T-helper 2 cell (primary cell): ENCODE results near the gene HAUS1.
"Not testable (repeated sequence)": the region's sequence is repeated elsewhere in the genome, so short reads cannot be mapped to it uniquely, and the experiment has no call there.

ENCODE experiments used
- DNase-seq, 5 experiments: peaks; one replicate each; pipeline versions ENCODE4 v3.0.0 to v3.0.0-alpha.2; 2012 to 2022
- total RNA-seq, 2 donors: gene quantifications; one replicate each; lab custom pipeline; 2026; lab: John Stamatoyannopoulos, UW

Gene HAUS1, protein sequence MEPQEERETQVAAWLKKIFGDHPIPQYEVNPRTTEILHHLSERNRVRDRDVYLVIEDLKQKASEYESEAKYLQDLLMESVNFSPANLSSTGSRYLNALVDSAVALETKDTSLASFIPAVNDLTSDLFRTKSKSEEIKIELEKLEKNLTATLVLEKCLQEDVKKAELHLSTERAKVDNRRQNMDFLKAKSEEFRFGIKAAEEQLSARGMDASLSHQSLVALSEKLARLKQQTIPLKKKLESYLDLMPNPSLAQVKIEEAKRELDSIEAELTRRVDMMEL
- total RNA-seq = 9.0 to 15.4 reads per million in 2 donors

DNA sequence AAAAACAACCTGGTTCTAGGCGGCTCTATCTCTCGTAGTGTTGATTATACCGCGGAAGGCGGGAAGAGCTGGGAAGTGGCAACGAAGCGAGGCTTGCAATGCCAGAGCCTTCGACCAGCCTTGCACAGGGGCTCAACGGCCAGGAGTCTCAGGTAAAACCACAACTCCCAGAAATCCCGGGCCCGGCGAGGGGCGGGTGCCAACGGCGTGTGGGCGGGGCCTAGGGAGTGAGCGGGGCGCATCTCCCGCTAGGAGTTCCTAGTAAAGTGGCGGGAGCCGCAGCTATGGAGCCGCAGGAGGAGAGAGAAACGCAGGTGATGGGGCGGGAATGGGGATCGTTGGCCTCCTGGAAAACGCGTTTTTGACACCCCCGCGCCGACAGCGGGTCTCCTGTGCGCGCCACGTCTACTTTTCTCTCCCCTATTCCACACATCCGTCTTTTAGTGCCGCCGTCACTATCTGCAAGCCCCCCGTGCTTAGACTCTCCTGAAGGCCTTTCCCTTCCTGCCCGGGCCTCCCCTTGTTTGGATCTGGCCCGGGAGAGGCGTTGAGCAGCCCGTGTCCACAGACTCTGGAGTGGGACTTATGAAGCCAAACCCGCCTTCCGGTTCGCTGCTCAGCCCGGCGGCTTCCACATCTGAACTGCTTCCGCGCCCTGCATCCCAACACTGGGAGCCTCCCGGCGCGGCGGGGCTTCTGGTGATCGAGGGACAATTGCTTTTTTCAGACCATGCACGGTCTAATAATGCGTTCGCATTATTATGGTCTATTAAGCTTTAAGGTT lies at the start of gene HAUS1:
TSS of gene HAUS1 (plus strand) at position 258 of the 784 bp plus-strand sequence. CDS start at position 285, 27 bp downstream.
- DNase-seq = peak; percentile 67 to 79 (median 75)

DNA sequence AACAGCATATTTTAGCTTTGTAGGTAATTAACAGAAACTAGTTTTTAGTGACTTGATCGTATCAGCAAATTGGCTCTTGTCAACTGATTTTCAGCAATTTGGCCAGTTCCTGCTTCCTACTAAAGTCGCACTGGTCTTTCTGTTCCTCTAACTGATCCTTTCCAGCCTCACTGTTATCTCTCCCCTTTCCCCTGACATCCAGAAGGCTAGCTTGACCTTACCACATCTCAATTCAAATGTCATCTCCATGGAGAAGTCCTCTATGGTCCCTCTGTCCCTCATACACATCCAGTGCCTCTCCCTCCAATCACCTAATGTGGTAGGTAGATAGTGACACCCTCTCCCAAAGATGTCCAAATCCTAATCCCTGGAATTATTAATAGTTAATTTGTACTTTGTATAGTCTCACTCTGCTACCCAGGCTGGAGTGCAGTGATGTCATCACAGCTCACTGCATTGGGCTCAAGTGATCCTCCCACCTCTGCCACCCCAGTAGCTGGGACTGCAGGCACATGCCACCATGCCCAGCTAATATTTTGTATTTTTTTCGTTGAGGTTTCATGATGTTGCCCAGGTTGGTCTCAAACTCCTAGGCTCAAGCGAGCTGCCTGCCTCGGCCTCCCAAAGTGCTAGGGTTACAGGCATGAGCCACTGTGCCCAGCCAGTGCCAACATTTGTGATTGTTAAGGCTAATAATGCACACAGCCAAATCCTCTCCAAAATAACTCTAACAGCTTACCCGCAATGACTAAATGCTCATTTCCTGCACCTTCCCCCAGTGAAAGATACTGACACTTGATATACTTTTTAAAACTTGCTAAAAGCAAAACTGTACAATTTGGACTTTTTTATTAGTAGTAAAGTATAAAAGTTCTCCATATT lies 49.0 kb upstream of the HAUS1 start:
- DNase-seq = peak in 1 of 5 experiments; percentile 84

DNA sequence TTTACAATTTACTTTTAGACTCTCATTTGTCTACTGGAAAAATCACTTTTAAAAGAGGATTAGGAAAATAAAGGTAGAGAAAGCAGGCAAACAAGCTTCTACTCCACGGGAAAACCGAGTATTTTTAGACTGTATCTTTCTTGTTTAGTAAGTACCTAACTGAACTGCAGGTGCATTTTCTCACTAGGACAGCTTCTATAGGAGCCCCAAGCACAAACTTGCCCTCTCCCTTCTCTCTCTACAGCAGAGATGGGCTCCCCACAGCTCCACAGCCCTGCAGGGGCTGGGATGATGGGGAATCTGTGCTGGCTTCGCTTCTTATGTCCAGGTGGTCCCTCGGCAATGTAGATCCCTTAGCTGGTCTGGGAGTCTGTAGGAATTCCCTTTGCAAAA lies 48.4 kb upstream of the HAUS1 start:
- DNase-seq = peak in 1 of 5 experiments; percentile 66

DNA sequence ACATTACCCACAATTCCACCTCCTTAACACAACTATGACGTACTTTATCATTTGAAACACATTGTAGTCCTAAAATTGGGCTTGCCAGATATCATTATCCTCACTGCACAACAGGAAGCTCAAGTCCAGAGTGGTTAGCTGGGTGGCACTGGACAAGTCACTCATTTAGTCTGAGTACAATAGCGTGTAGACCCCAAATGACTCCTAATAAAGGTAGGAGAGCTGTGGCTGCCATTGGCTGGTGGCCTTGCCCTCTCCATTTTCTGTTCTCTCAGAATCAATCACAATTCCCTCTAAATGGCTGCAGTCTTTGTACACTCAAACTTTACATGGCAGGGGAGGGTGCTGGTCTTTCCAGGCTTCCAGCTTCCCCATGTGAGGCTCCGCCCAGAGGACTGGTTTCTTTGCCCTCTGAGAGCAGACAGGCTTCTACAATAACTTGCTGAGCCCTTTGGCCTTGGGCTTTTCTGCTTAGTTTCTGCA lies 43.8 kb upstream of the HAUS1 start:
- no peak for DNase-seq

DNA sequence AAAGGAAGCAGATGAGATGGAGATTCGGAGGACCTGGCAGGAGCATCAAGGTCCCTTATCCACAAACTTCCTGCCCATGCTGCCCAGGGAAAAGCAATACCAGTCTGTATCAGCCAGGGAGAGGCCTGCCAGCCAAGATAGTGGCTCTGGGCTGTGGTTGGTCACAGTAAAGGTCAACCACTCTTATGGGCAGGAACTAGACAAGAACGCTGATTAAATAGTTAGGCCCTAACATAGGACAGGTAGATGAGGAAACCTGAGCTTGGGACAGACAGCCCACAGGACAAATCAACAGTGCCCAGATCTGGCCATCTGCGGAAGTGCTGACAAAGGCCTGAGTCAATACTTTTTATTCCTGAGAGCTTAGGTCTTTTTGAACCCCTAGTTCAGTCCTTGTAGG lies 42.8 kb upstream of the HAUS1 start:
- DNase-seq = no peak

DNA sequence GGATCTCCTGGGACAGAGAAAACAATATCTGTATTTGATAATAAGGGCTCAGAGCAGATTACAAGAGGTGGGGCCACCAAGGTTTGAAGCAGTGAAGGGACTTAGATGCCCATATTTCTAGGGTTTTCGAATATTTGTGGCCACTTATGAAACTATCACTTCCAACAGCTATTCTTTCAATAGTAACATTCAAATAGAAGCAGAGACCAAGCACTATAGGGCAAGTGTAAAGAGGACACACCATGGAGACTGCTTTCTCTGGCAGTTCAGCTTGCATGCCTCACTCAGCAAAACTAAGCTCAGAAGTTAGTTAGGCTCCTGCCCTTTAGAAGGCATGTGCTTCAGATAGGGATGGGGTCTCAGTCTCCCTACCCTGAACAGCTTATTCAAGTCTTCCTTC lies 42.4 kb upstream of the HAUS1 start:
- no peak for DNase-seq

DNA sequence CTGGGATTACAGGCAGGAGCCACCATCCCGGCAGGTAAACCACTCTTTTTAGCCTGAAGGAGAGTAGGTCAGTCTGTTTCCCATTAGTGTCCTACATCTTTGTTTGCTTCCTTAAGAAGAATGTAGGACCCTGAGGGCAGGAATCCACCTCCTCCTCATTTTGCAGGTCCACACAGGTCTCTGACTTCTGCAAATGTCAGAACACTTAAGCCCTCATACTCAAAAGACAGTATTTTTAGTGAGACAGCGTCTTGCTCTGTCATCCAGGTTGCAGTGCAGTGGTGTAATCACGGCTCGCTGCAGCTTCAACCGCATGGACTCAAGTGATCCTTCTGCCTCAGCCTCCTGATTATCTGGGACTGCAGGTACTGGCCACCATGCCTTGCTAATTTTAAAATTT lies 41.4 kb upstream of the HAUS1 start:
- no peak for DNase-seq

DNA sequence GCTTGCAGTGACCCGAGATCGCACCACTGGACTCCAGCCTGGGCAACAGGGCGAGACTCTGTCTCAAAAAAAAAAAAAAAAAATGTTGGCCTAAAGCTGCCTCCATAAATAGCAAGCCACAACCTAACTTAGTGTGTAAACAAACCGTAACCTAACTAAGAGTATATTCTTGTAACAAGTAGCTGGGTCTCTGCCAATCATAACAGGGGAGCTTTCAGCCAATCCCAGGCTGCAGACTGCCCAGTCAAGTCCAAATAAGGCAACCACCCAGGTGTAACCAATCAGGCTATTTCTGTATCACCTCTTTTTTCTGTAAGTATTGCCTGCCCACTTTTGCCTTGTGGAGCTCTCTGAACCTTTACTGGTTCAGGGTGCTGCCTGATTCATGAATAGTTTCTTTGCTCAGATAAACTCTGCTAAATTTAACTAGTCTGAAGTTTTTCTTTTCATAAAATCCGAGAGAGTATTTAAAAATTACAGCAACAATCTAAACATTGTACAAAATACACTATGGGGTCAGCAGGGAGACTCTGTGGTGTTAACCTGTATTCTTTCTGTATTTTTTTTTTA lies 36.7 kb upstream of the HAUS1 start:
- DNase-seq = peak in 1 of 5 experiments; percentile 45

DNA sequence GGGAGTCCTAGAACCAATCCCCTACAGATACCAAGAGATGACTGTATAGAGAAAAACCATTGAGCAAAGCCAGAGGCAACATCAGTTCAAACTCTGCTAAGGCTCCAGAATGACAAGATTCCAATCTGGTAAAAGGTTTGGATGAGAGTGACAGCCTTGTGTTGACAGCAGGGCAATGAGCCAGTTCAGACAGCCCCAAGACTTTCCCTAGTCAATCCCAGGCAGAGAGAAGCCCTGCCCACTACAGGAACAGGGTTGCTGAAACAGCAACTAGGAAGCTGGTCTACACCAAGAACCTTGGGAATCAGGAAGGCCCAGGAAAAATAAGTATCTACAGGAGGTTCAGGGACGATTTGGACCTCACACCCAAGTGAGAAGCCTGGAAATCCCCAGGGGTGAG lies 35.4 kb upstream of the HAUS1 start:
- no peak for DNase-seq

DNA sequence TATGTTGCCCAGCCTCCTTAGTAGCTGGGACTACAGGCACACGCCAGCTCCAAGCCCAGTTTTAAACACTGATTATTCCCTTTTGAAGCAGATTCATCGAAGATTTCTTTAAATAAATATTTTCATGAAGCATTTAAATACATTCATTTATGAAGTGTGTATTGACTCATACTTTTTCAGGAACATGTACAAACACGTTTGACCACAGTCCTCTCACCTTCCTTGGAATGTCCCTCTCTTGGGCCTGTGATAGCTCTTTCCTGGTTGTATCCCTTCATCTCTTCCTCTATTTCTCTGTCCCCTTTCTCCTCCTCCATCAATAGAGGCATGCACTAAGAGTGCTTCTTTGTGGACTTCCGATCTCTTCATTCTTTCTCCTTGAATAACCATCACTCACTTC lies 34.7 kb upstream of the HAUS1 start:
- DNase-seq = no peak

DNA sequence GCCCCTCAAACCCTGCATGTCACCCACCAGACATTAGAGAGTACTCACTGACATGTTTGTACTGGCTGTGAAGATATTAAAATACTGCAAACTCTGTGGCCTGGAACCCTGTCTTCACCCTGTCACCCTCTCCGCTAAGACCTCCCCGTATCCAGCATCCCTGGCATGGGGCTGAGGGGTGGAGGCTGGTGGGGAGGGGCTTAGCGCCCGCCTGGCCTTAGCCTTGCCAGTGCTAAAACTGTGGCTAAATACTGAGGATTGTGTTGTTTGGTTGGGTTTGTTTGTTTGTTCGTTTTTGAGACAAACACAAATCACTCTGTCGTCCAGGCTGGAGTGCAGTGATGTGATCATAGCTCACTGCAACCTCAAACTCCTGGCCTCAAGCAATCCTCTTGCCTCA lies 34.0 kb upstream of the HAUS1 start:
- DNase-seq = no peak

DNA sequence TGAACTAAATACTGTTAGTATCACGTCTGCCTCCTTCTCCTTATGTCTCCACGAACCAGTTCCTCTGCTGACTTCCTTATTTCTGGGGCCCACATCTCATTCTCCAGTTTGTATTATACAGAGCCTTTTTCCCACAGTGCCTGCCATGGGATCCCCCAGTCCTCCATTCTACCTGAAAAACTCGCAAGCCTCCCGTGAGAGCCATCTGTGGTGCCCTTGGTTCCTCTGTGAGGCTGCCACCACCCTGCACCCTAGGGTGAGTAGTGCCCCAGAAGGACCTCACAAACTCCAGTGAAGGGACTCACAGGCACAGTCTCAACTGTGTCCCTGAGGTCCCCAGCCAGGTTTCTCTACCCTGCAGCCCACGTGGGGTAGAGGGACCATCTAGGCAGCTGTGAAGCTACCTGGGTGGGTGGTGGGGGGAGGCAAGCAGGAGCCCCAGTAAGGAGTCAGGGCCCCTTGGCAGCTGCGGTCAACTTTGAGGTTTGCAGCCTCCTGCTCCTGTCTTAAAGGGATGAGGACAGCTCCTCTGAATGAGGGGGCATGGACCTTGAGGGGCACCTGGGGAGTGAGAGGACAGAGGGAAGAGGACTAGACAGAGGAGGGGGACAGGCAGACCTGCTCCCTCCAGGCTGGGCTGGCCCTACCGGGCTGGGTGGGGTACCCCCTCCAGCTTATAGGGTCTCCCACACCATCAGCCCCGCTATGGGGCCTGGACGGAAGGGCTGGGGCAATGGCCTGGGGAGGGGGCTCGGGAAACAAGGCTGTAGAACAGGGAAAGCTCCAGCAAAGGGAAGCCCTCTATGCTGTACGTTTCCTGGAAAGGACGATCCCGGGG lies 33.2 kb upstream of the HAUS1 start:
- no peak for DNase-seq

DNA sequence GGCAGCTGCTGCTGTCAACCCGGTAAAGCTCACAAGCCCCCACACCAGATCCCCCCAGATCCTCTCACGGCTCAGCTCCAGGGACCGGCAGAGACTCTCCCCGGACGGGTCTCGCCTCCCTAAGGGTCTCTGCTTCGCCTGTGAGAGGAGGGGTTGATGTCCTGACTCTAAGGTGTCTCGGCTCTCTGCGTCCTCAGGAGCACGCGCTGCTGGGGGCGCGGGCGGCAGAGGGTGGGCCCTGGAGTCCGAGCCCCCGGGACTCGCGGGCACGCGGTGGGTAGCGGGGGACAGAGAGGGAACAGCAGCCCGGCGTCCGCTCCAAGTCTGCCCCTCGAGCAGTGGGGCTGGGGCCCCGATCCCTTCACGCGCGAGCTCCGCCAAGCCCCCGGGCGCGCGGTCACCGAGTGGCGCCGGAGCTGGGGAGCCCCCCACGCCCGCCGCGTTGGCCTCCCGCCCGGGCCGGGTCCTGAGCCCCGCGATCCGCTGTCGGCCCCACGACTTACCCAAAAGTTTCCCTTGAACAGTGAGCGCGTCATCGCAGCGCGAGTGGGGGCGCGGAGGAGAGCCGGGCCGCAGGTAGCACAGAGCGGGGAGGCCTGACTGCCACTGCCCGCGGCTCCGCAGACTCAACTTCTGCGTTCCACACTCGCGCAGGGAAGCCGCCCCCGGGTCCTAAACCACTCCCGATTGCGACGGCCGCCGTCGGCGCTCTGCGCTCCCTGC lies 32.4 kb upstream of the HAUS1 start, which contains the start of gene PSTPIP2:
TSS of gene PSTPIP2 (minus strand) at position 608 of the 723 bp plus-strand sequence. CDS start at position 536, 72 bp downstream.
- DNase-seq = peak; percentile 33 to 79 (median 51)

DNA sequence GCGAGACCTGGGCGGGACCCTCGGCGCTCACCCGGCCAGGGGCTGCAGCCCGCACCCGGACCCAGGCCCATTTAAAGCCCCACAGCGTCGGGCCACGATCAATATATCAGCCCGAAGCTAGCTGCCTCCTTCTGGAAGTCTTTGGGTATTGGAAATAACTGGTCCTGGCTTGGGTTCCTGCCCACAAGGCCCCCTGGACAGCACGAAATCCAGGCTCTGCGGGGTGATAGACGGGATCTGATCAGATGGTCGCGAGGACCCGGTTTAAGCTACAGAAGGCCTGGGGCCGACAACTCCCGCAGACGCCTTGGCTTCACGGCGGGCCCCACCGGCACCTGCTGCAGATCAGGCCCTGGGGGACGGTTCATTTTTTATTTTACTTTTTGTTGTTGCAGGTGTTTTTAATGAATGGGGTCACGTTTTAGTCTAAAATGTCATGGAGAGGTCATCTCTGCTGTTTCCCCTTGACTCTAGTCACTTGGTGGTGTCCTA lies 31.8 kb upstream of the HAUS1 start:
- DNase-seq = no peak

DNA sequence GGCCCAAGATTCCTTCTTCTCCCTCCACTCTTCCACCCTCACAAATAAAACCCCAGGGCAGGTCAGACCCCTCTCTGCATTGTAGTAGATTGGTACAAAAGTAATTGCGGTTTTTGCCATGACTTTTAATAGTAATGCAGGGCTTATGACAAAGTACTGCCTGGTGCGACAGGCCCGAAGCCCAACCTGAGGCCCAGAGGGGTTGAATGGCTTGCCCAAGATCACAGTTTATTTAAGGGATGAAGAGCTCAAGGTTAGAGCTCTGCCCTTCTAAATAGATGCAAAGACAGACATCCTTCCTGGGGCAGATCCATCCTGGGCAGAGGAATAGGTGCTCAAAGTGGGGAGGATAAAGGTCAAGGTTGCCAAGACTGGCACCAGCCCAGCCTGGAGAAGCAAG lies 31.2 kb upstream of the HAUS1 start:
- no peak for DNase-seq

DNA sequence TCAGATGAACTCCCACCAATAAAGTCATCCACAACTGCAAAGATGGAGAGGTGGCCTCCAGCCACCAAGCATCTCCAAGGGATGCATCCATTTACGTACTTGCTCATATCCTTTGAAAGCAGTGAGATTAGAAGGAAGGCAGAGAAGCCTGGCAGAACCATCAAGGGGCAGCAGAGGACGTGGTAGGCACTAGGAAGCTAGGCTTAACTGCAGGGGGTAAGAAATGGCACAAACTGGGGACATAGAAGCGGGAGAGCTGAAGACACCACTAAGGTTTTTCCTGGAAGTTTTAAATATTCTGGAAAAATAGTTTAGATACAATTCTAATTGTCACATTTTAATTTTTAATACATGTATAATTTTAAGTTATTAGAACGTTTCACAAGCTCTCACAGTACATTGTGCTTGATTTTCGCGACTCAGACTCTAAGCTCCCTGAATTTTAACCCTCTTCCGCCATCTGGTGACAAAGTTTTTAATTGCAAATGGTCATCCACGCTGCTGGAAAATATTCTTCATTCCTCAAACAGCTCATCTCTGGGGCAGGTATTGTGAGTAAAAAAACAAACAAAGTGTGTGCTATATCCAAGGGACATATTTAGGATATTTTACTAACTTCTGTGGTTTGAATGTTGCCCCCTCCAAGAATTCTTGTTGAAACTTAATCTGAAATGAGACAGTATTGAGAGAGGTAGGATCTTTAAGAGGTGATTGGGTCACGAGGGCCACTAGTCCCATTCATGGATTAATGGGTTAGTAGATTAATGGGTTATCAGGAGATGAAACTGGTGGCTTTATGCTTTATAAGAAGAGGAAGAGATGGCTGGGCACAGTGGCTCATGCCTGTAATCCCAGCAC lies 30.5 kb upstream of the HAUS1 start:
- DNase-seq = peak in 2 of 5 experiments; percentile 44 to 65

DNA sequence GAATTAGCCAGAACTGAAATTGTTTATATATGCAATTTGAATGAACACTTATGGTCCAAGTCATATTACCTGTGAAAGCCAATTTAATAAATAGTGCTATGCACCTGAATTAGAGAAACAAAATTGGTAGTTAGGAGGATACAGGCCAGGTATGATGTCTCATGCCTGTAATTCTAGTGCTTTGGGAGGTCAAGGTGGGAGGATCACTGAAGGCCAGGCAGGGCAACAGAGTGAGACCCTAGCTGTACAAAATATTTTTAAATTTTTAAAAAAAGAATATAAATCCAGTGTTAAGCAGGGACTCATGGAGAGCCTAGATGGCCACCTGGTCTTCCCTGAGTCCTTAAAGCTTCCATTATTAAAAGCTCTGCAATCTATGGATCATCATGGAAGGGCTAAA lies 24.8 kb upstream of the HAUS1 start:
- no peak for DNase-seq

DNA sequence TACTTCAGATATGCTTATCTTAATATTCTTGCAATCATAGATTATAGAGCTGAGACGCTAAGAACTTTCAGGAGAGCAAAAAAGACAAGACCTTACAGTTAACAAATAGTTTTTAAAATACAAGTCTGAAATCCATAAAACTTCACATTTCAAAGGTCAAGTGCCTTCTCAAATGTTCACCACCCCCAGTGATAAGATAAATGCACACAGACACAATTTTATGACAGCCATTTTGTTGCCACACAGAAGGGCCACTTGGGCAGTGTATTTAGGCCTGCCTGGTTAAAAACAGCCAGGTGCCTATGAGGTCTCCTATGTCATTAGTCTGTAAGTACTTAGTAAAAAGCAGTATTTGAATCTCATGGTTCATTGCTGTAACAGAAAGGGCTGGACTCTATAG lies 24.0 kb upstream of the HAUS1 start:
- DNase-seq = no peak

DNA sequence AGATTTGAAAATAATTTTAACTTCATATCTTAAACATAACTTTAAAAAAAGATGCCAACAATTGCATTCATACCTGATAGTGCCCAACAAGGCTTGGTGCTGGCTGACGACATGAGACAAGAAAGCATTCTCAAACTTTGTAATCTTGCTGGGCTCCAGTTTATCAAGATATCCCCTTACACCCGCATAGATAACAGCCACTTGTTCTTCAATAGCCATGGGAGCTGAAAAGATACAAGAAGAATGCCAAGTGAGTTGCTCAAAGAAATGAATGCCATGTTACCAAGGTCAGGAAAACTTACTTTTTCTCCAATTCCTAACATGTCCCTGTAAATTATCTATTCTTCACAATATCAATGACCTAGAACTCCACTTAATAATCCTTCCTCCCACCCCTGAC lies 19.8 kb upstream of the HAUS1 start:
- DNase-seq = no peak

DNA sequence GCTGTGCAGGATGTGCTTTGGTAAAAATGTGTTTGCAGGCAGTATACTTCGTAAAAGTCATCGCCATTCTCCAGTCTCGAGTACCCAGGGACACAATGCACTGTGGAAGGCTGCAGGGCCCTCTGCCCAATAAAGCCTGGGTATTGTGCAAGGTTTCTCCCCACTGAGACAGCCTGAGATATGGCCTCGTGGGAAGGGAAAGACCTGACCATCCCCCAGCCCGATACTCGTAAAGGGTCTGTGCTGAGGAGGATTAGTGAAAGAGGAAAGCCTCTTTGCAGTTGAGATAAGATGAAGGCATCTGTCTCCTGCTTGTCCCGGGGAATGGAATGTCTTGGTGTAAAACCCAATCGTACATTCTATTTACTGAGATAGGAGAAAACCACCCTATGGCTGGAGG lies 15.7 kb upstream of the HAUS1 start:
- DNase-seq = not testable (repeated sequence)
